ENCODE measurements around the gene PGAP2. TPM values are rescaled to one million over a fixed set of nuclear protein-coding genes. Genes with fewer than 3 reads are reported as not detected.
A peak's percentile ranks its signal among the peaks of the same experiment; 100 is the strongest.

The PGAP2 gene
- total and polyA plus RNA-seq, 7 experiments from 2014 or later = 20.8 to 28.3 (median 26.1) TPM

DNA sequence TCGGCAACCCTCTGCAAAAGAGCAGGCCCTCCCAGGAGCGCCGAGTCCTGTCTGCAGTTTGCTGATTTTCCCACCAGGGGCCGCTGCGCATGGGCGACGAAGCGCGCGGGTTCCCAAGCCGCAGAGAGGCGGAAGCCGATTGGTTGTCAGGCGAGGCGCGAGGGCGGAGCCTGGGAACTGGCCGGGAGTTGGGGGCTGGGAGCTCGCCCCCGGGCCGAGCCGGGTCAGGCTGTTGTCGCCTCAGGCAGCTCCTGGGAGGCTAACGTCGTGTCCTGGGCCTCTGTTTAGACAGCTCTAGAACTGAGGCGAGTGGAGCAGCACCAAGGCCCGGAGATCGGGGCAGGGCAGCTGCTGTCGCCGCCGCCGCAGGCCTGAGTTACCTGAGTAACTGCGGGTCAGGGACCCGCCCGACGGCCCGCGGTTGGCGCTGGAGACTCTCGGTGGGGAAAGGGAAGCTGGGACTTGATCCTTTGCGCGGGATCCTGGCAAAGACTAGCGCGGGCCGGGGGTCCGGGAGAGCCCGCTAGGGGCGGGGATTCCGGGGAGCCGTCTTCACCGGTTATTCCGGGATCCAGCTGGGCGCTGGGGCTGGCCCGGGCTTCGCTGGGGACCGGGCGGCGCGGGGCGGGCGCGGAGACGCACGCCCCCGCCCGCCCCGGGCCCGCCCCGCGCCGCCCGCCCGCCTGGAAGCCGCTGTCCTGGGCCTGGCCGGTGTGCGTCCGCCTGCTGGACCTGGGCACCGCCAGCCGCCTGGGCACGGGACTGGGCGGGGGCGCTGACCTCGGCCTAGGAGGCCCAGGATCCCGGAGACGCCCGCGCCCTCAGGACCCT lies 46.8 kb downstream of the PGAP2 start, which contains the start of gene STIM1:
Gene STIM1 (plus strand): TSS at position 688 of the 831 bp plus-strand sequence. CDS start 607 bp downstream, outside the sequence.
- H3K36me3 Mint-ChIP-seq = peaks cover 0 to 17% (median 0%) of the 10 kb centered on the region in 5 donors
- DNase-seq = peak; percentile 94 to 99 (median 97)
- ChIA-PET CTCF (interaction anchor here (0.5 to 10.1 kb wide), 49 partner anchors 8 to 229 kb away, joined by 3 to 213 read pairs (median 5); partner anchors contain the start of genes NUP98, PGAP2 and RHOG), POLR2A (interaction anchor here (0.6 to 10.2 kb wide), 43 partner anchors 9 to 238 kb away, joined by 3 to 399 read pairs (median 5); partner anchors contain the start of genes NUP98, PGAP2 and RHOG)
- H3K4me3 Mint-ChIP-seq = peak within 1 kb of the TSS; percentile 86 to 98 (median 92)
- Histone ChIP-seq H3K4me1 (ENCODE audit: control insufficient read depth in 2 of 2, insufficient read depth in 2 of 2, low read length in 2 of 2) (peaks cover 49 to 57% of the 10 kb centered on the region in 2 donors), H3K27ac (ENCODE audit: low read depth, low read length) (peak within 1 kb of the TSS; percentile 92), H3K27me3 (ENCODE audit: control insufficient read depth in 2 of 2, insufficient read depth in 2 of 2, low read length in 2 of 2) (no peaks in the 10 kb centered on the region), H3K9me3 (ENCODE audit: control insufficient read depth in 2 of 3, low read length in 3 of 3) (no peaks in the 10 kb centered on the region), H3K36me3 (ENCODE audit: control insufficient read depth in 2 of 3, insufficient read depth in 3 of 3, low read length in 3 of 3) (peaks cover 0 to 10% (median 0%) of the 10 kb centered on the region in 3 experiments), H3K4me3 (ENCODE audit: low read length) (peak within 1 kb of the TSS; percentile 87)
- peak within 1 kb of the TSS; percentile 93 to 100 (median 98) for H3K27ac Mint-ChIP-seq
- H3K9me3 Mint-ChIP-seq = peaks cover 0 to 3% (median 0%) of the 10 kb centered on the region in 11 donors
- intact Hi-C loops (cut with micrococcal nuclease) = loop anchor here (1.0 to 2.0 kb wide), 16 partner anchors 14 to 538 kb away; partner anchors contain the start of genes NUP98 (in 2 of the 2), PGAP2 (in 2 of the 2), RRM1 (in 1 of the 2) and TRIM21 (in 1 of the 2)
- H3K27me3 Mint-ChIP-seq = peaks cover 0 to 2% (median 0%) of the 10 kb centered on the region in 5 donors
- peaks cover 53 to 72% (median 61%) of the 10 kb centered on the region in 7 donors for H3K4me1 Mint-ChIP-seq
- ATAC-seq = peak; percentile 89

GRCh38 chr11:3855808-3856491 lies 47.6 kb downstream of the PGAP2 start:
- peaks cover 0 to 2% (median 0%) of the 10 kb centered on the region in 5 donors for H3K27me3 Mint-ChIP-seq
- H3K27ac ChIP-seq (ENCODE audit: low read depth, low read length) = peak overlapping the region; percentile 92

DNA sequence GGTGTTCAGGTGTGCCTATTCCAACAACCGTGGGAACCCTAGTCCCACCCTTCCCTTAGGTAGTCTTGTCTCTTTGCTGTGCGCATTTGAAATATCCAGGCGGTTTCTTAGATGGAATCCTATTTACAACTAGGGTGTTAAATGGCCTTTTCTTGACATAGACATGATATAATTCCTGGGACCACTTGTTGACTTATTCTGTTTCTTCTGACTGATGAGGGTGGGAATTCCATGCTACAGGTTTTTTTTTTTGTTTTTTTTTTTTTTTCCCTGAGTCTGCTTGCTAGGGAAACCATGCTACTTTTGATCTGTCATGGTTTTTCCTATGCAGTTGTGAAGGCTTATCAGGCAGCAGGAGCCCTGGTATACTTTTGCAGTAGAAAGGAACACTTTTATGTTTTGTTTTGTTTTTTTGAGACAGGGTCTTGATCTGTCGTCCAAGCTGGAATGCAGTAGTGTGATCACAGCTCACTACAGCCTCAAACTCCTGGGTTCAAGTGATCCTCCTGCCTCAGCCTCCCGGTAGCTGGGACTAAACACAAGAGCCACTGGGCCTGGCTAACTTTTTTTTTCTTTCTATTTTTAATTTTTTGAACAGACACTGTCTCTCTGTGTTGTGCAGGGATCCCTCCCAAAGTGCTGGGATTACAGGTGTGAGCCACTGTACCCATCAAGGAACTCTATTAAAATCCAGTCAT lies 48.6 kb downstream of the PGAP2 start:
- Mint-ChIP-seq H3K4me1 (peaks cover 67 to 80% (median 74%) of the 10 kb centered on the region in 7 donors), H3K27ac (peak overlapping the region; percentile 62 to 100 (median 88)), H3K4me3 (peak overlapping the region; percentile 86 to 98 (median 89)), H3K36me3 (peaks cover 0 to 24% (median 0%) of the 10 kb centered on the region in 5 donors), H3K9me3 (peaks cover 0 to 3% (median 0%) of the 10 kb centered on the region in 11 donors), H3K27me3 (peaks cover 0 to 2% (median 0%) of the 10 kb centered on the region in 5 donors)
- Histone ChIP-seq H3K36me3 (ENCODE audit: control insufficient read depth in 2 of 3, insufficient read depth in 3 of 3, low read length in 3 of 3) (peaks cover 0 to 10% (median 0%) of the 10 kb centered on the region in 3 experiments), H3K27me3 (ENCODE audit: control insufficient read depth in 2 of 2, insufficient read depth in 2 of 2, low read length in 2 of 2) (no peaks in the 10 kb centered on the region), H3K4me1 (ENCODE audit: control insufficient read depth in 2 of 2, insufficient read depth in 2 of 2, low read length in 2 of 2) (peaks cover 63 to 72% of the 10 kb centered on the region in 2 donors), H3K4me3 (ENCODE audit: low read length) (peak overlapping the region; percentile 83), H3K9me3 (ENCODE audit: control insufficient read depth in 2 of 3, low read length in 3 of 3) (no peaks in the 10 kb centered on the region), H3K27ac (ENCODE audit: low read depth, low read length) (peak overlapping the region; percentile 92)
- ChIA-PET POLR2A (interaction anchor here (0.5 to 10.2 kb wide), 16 partner anchors 9 to 215 kb away, joined by 3 to 399 read pairs (median 14); partner anchors contain the start of genes NUP98 and RHOG), CTCF (interaction anchor here (0.9 to 3.2 kb wide), 6 partner anchors 12 to 216 kb away, joined by 3 to 56 read pairs (median 14); no protein-coding TSS in a partner anchor)
- DNase-seq (no peak), ATAC-seq (no peak)
- intact Hi-C loops (cut with micrococcal nuclease) = loop anchor here (1.0 kb wide), 1 partner anchor 8 kb away; no protein-coding TSS in a partner anchor

More at GRCh38 chr11:3855808-3856491, 47.6 kb downstream of the PGAP2 start:
- peak overlapping the region; percentile 83 for H3K4me3 ChIP-seq (ENCODE audit: low read length)
- intact Hi-C loops (cut with micrococcal nuclease) = loop anchor here (1.0 to 2.0 kb wide), 9 partner anchors 9 to 537 kb away; partner anchors contain the start of genes NUP98 (in 1 of the 2), PGAP2 (in 1 of the 2) and TRIM21 (in 1 of the 2)
- no peaks in the 10 kb centered on the region for H3K9me3 ChIP-seq (ENCODE audit: control insufficient read depth in 2 of 3, low read length in 3 of 3)
- ChIA-PET CTCF (interaction anchor here (0.8 to 10.1 kb wide), 17 partner anchors 13 to 217 kb away, joined by 3 to 213 read pairs (median 7); partner anchors contain the start of gene RHOG), POLR2A (interaction anchor here (0.5 to 10.2 kb wide), 23 partner anchors 10 to 234 kb away, joined by 3 to 399 read pairs (median 9); partner anchors contain the start of genes NUP98, PGAP2 and RHOG)
- H3K4me1 Mint-ChIP-seq = peaks cover 61 to 77% (median 68%) of the 10 kb centered on the region in 7 donors
- peaks cover 0 to 3% (median 0%) of the 10 kb centered on the region in 11 donors for H3K9me3 Mint-ChIP-seq
- H3K36me3 Mint-ChIP-seq = peaks cover 0 to 20% (median 0%) of the 10 kb centered on the region in 5 donors
- peaks cover 0 to 10% (median 0%) of the 10 kb centered on the region in 3 experiments for H3K36me3 ChIP-seq (ENCODE audit: control insufficient read depth in 2 of 3, insufficient read depth in 3 of 3, low read length in 3 of 3)
- no peak for ATAC-seq
- H3K27ac Mint-ChIP-seq = peak overlapping the region; percentile 62 to 100 (median 88)
- peak overlapping the region; percentile 86 to 98 (median 89) for H3K4me3 Mint-ChIP-seq
- H3K27me3 ChIP-seq (ENCODE audit: control insufficient read depth in 2 of 2, insufficient read depth in 2 of 2, low read length in 2 of 2) = no peaks in the 10 kb centered on the region
- H3K4me1 ChIP-seq (ENCODE audit: control insufficient read depth in 2 of 2, insufficient read depth in 2 of 2, low read length in 2 of 2) = peaks cover 54 to 64% of the 10 kb centered on the region in 2 donors
- peak in 5 of 9 donors; percentile 32 to 62 (median 40) for DNase-seq

GRCh38 chr11:3857628-3858027 lies 49.3 kb downstream of the PGAP2 start:
- Mint-ChIP-seq H3K27me3 (peaks cover 0 to 2% (median 0%) of the 10 kb centered on the region in 5 donors), H3K4me1 (peaks cover 65 to 81% (median 76%) of the 10 kb centered on the region in 7 donors), H3K9me3 (peaks cover 0 to 3% (median 0%) of the 10 kb centered on the region in 11 donors), H3K36me3 (peaks cover 0 to 24% (median 0%) of the 10 kb centered on the region in 5 donors), H3K27ac (peak overlapping the region; percentile 62 to 100 (median 87)), H3K4me3 (peak overlapping the region; percentile 86 to 98 (median 89))
- POLR2A ChIA-PET = interaction anchor here (0.6 to 5.9 kb wide), 9 partner anchors 10 to 214 kb away, joined by 3 to 47 read pairs (median 5); partner anchors contain the start of gene RHOG
- Histone ChIP-seq H3K4me1 (ENCODE audit: control insufficient read depth in 2 of 2, insufficient read depth in 2 of 2, low read length in 2 of 2) (peaks cover 64 to 69% of the 10 kb centered on the region in 2 donors), H3K27ac (ENCODE audit: low read depth, low read length) (peak overlapping the region; percentile 92), H3K27me3 (ENCODE audit: control insufficient read depth in 2 of 2, insufficient read depth in 2 of 2, low read length in 2 of 2) (no peaks in the 10 kb centered on the region), H3K4me3 (ENCODE audit: low read length) (peak overlapping the region; percentile 83), H3K36me3 (ENCODE audit: control insufficient read depth in 2 of 3, insufficient read depth in 3 of 3, low read length in 3 of 3) (peaks cover 0 to 10% (median 0%) of the 10 kb centered on the region in 3 experiments), H3K9me3 (ENCODE audit: control insufficient read depth in 2 of 3, low read length in 3 of 3) (no peaks in the 10 kb centered on the region)
- intact Hi-C loops (cut with micrococcal nuclease) = no loop called here
- ATAC-seq (no peak), DNase-seq (no peak)
- CTCF ChIA-PET = interaction anchor here (0.5 to 3.5 kb wide), 6 partner anchors 8 to 215 kb away, joined by 3 to 19 read pairs (median 4); no protein-coding TSS in a partner anchor

- Histone ChIP-seq H3K27ac (ENCODE audit: low read depth, low read length) (peak overlapping the region; percentile 92), H3K4me1 (ENCODE audit: control insufficient read depth in 2 of 2, insufficient read depth in 2 of 2, low read length in 2 of 2) (peaks cover 56% of the 10 kb centered on the region in 2 donors), H3K9me3 (ENCODE audit: control insufficient read depth in 2 of 3, low read length in 3 of 3) (no peaks in the 10 kb centered on the region), H3K36me3 (ENCODE audit: control insufficient read depth in 2 of 3, insufficient read depth in 3 of 3, low read length in 3 of 3) (peaks cover 0 to 10% (median 0%) of the 10 kb centered on the region in 3 experiments), H3K27me3 (ENCODE audit: control insufficient read depth in 2 of 2, insufficient read depth in 2 of 2, low read length in 2 of 2) (no peaks in the 10 kb centered on the region), H3K4me3 (ENCODE audit: low read length) (peak overlapping the region; percentile 83)
- intact Hi-C loops (cut with micrococcal nuclease) = no loop called here
- Mint-ChIP-seq H3K4me1 (peaks cover 59 to 77% (median 70%) of the 10 kb centered on the region in 7 donors), H3K27me3 (peaks cover 0 to 2% (median 0%) of the 10 kb centered on the region in 5 donors), H3K9me3 (peaks cover 0 to 2% (median 0%) of the 10 kb centered on the region in 11 donors), H3K36me3 (peaks cover 0 to 31% (median 0%) of the 10 kb centered on the region in 5 donors), H3K27ac (peak overlapping the region; percentile 62 to 100 (median 87)), H3K4me3 (peak overlapping the region; percentile 86 to 98 (median 89))
- CTCF ChIA-PET = interaction anchor here (0.5 to 3.5 kb wide), 11 partner anchors 8 to 228 kb away, joined by 3 to 19 read pairs (median 4); no protein-coding TSS in a partner anchor
- POLR2A ChIA-PET = interaction anchor here (0.6 to 4.5 kb wide), 18 partner anchors 9 to 206 kb away, joined by 3 to 47 read pairs (median 4); partner anchors contain the start of genes PGAP2 and RHOG
- DNase-seq (no peak), ATAC-seq (no peak)
Measured at GRCh38 chr11:3859373-3859881, 51.1 kb downstream of the PGAP2 start.

Measured in naive thymus-derived CD4-positive, alpha-beta T cell (primary cell).